Tibial nerve (tissue), 4 donors: ENCODE data around the gene TUBA3E.

Experiments
- EP300 ChIP-seq, 2 donors: sonication (generic); formaldehyde crosslinking; IDR thresholded peaks; one replicate each; pipeline ENCODE4 v1.6.1; 2017; ENCODE audit warnings: antibody characterized with exemption in 2 of 2, mild to moderate bottlenecking in 1 of 2
- POLR2A ChIP-seq, 2 donors: fragments of 450-650 bp; IDR thresholded peaks; one replicate each; pipeline ENCODE4 v1.6.1; 2017; ENCODE audit warnings: antibody characterized with exemption in 2 of 2, mild to moderate bottlenecking in 2 of 2, moderate library complexity in 2 of 2
- TF ChIP-seq, protein P1 (sequence below), 5 experiments: fragments of 200-600 bp in 3 of 5; fragments of 450-650 bp in 2 of 5; sonication (generic) in 3 of 5; IDR thresholded peaks; one replicate each; pipeline ENCODE4 v1.5.1; 2016 to 2019; ENCODE audit warnings: antibody characterized with exemption in 5 of 5, mild to moderate bottlenecking in 3 of 5, moderate library complexity in 2 of 5

- TF ChIP-seq, protein P1, sequence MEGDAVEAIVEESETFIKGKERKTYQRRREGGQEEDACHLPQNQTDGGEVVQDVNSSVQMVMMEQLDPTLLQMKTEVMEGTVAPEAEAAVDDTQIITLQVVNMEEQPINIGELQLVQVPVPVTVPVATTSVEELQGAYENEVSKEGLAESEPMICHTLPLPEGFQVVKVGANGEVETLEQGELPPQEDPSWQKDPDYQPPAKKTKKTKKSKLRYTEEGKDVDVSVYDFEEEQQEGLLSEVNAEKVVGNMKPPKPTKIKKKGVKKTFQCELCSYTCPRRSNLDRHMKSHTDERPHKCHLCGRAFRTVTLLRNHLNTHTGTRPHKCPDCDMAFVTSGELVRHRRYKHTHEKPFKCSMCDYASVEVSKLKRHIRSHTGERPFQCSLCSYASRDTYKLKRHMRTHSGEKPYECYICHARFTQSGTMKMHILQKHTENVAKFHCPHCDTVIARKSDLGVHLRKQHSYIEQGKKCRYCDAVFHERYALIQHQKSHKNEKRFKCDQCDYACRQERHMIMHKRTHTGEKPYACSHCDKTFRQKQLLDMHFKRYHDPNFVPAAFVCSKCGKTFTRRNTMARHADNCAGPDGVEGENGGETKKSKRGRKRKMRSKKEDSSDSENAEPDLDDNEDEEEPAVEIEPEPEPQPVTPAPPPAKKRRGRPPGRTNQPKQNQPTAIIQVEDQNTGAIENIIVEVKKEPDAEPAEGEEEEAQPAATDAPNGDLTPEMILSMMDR (IDR thresholded peaks at IDR 0.05), result no peak
- TF ChIP-seq EP300 (IDR thresholded peaks at IDR 0.05) (no peak), POLR2A (IDR thresholded peaks at IDR 0.05) (no peak)
These were observed 28.3 kb downstream of the TUBA3E start for GRCh38 chr2:130169896-130170295.
